ENCODE measurements around the gene SARS1. TPM values are rescaled to one million over a fixed set of nuclear protein-coding genes. Genes with fewer than 3 reads are reported as not detected.

The SARS1 gene
- total RNA-seq, 2 experiments from 2014 or later: 277 to 290 TPM

DNA sequence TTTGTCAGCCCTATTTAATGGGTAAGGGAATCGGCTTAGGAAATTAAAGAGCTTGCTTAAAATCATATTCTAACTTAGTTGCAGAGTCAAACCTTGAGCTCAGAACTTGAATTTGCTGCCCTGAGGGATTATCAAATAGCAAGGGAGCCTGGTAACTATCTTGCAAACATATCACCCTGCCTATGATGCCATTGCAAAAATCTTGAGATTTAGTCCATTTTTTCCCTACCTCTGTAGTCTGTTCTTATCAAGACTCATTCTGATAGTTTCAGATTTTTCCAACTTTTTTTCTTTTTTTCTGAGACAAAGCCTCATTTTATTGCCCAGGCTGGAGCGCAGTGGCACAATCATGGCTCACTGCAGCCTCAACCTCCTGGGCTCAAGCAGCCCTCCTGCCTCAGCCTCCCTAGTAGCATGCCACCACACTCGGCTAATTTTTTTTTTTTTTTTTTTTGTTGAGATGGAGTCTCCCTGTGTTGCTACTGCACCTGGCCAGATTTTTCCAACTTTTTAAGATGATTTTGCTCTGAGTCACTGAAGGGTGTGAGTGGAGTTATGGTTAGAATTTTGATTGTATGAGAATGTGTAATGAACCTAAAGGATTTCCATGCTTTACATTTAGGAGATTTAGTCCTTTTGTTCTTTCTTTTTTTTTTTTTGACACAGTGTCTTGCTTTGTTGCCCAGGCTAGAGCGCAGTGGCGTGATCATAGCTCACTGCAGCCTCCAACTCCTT is 12.2 kb downstream of the SARS1 start:
- H3K36me3 ChIP-seq (ENCODE audit: insufficient read depth, low read length): peaks cover 93% of the 10 kb centered on the region
- intact Hi-C loops (cut with micrococcal nuclease; ENCODE audit: unreplicated experiment): no loop called here
- peaks cover 30% of the 10 kb centered on the region for H3K79me2 ChIP-seq (ENCODE audit: insufficient read depth, low read depth, low read length)
- H3K27ac ChIP-seq (ENCODE audit: low read depth, low read length, poor library complexity, severe bottlenecking): no peak overlapping the region
- ChIA-PET CTCF (ENCODE audit: unreplicated experiment) (no interaction called here), POLR2A (interaction anchor here (0.7 to 1.5 kb wide), 3 partner anchors 9 to 176 kb away, joined by 3 to 5 read pairs (median 4); no protein-coding TSS in a partner anchor)
- no peak overlapping the region for H3K4me3 ChIP-seq (ENCODE audit: low read depth, low read length, poor library complexity, severe bottlenecking)
- TF ChIP-seq, protein P1, sequence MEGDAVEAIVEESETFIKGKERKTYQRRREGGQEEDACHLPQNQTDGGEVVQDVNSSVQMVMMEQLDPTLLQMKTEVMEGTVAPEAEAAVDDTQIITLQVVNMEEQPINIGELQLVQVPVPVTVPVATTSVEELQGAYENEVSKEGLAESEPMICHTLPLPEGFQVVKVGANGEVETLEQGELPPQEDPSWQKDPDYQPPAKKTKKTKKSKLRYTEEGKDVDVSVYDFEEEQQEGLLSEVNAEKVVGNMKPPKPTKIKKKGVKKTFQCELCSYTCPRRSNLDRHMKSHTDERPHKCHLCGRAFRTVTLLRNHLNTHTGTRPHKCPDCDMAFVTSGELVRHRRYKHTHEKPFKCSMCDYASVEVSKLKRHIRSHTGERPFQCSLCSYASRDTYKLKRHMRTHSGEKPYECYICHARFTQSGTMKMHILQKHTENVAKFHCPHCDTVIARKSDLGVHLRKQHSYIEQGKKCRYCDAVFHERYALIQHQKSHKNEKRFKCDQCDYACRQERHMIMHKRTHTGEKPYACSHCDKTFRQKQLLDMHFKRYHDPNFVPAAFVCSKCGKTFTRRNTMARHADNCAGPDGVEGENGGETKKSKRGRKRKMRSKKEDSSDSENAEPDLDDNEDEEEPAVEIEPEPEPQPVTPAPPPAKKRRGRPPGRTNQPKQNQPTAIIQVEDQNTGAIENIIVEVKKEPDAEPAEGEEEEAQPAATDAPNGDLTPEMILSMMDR (conservative IDR thresholded peaks at IDR 0.05; ENCODE audit: low read length): no peak
- no peak for TF ChIP-seq EZH2phosphoT487 (IDR thresholded peaks at IDR 0.05; ENCODE audit: borderline replicate concordance, low read depth, low read length)
- no peaks in the 10 kb centered on the region for H3K4me1 ChIP-seq (ENCODE audit: insufficient read depth, low read length, poor library complexity, severe bottlenecking)
- BruUV-seq (replicated peaks): no TSS peak
- peaks cover 5% of the 10 kb centered on the region; the same call in 1 of the 2 replicates for H4K20me1 ChIP-seq (ENCODE audit: insufficient read depth, low read length)
- no peak overlapping the region for H3K4me2 ChIP-seq (ENCODE audit: low read length)
- no peaks in the 10 kb centered on the region for H3K9me2 ChIP-seq (ENCODE audit: insufficient read depth, low read length)
- no peak overlapping the region for H2AFZ ChIP-seq (ENCODE audit: low read length)
- no peak for DNase-seq (ENCODE audit: low spot score)
- H3K9me3 ChIP-seq (ENCODE audit: low read length): peaks cover 6% of the 10 kb centered on the region

DNA sequence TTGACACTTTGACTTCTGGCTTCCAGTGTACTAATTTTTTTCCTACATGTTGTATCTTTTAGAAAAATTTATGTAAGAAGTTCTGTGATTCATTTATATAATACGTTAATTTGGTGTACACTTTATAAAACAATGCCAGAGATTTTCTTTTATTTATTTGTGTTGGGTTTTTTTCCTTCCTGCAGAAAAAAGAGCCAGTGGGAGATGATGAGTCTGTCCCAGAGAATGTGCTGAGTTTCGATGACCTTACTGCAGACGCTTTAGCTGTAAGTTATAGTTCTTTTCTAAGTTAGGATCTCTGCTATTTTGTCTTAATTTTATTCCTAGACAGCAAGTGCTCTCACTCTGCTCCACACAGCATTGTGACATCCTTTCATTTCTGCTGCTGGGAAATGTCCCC is 14.4 kb downstream of the SARS1 start:
- no peak overlapping the region for H2AFZ ChIP-seq (ENCODE audit: low read length)
- no peak for DNase-seq (ENCODE audit: low spot score)
- H4K20me1 ChIP-seq (ENCODE audit: insufficient read depth, low read length): no peaks in the 10 kb centered on the region
- intact Hi-C loops (cut with micrococcal nuclease; ENCODE audit: unreplicated experiment): no loop called here
- no TSS peak for BruUV-seq (replicated peaks)
- no peaks in the 10 kb centered on the region for H3K9me2 ChIP-seq (ENCODE audit: insufficient read depth, low read length)
- H3K36me3 ChIP-seq (ENCODE audit: insufficient read depth, low read length): peaks cover 94% of the 10 kb centered on the region
- H3K4me2 ChIP-seq (ENCODE audit: low read length): no peak overlapping the region
- H3K9me3 ChIP-seq (ENCODE audit: low read length): no peaks in the 10 kb centered on the region
- no peak overlapping the region for H3K4me3 ChIP-seq (ENCODE audit: low read depth, low read length, poor library complexity, severe bottlenecking)
- no peak for TF ChIP-seq EZH2phosphoT487 (IDR thresholded peaks at IDR 0.05; ENCODE audit: borderline replicate concordance, low read depth, low read length)
- TF ChIP-seq, protein P1 (conservative IDR thresholded peaks at IDR 0.05; ENCODE audit: low read length): no peak
- POLR2A ChIA-PET: interaction anchor here (0.7 kb wide), 1 partner anchor 11 kb away, joined by 3 read pairs; no protein-coding TSS in a partner anchor
- H3K79me2 ChIP-seq (ENCODE audit: insufficient read depth, low read depth, low read length): peaks cover 7% of the 10 kb centered on the region; the same call in 1 of the 2 replicates
- H3K27ac ChIP-seq (ENCODE audit: low read depth, low read length, poor library complexity, severe bottlenecking): no peak overlapping the region
- H3K4me1 ChIP-seq (ENCODE audit: insufficient read depth, low read length, poor library complexity, severe bottlenecking): no peaks in the 10 kb centered on the region
- CTCF ChIA-PET (ENCODE audit: unreplicated experiment): no interaction called here

- peaks cover 89% of the 10 kb centered on the region for H3K36me3 ChIP-seq (ENCODE audit: insufficient read depth, low read length)
- DNase-seq (ENCODE audit: low spot score): no peak
- H3K79me2 ChIP-seq (ENCODE audit: insufficient read depth, low read depth, low read length): 0 out of 2 replicates have a peak, but pooled peaks cover 6% of the 10 kb centered on the region
- no peaks in the 10 kb centered on the region for H3K9me2 ChIP-seq (ENCODE audit: insufficient read depth, low read length)
- POLR2A ChIA-PET: no interaction called here
- no peak overlapping the region for H3K4me2 ChIP-seq (ENCODE audit: low read length)
- H3K27ac ChIP-seq (ENCODE audit: low read depth, low read length, poor library complexity, severe bottlenecking): no peak overlapping the region
- no peaks in the 10 kb centered on the region for H3K4me1 ChIP-seq (ENCODE audit: insufficient read depth, low read length, poor library complexity, severe bottlenecking)
- intact Hi-C loops (cut with micrococcal nuclease; ENCODE audit: unreplicated experiment): no loop called here
- no peak overlapping the region for H2AFZ ChIP-seq (ENCODE audit: low read length)
- TF ChIP-seq EZH2phosphoT487 (IDR thresholded peaks at IDR 0.05; ENCODE audit: borderline replicate concordance, low read depth, low read length): no peak
- TF ChIP-seq, protein P1 (conservative IDR thresholded peaks at IDR 0.05; ENCODE audit: low read length): no peak
- H3K4me3 ChIP-seq (ENCODE audit: low read depth, low read length, poor library complexity, severe bottlenecking): no peak overlapping the region
- H4K20me1 ChIP-seq (ENCODE audit: insufficient read depth, low read length): no peaks in the 10 kb centered on the region
- H3K9me3 ChIP-seq (ENCODE audit: low read length): no peaks in the 10 kb centered on the region
- BruUV-seq (replicated peaks): no TSS peak
- CTCF ChIA-PET (ENCODE audit: unreplicated experiment): no interaction called here
These were observed 15.9 kb downstream of the SARS1 start for GRCh38 chr1:109229531-109230127.
